Stimulated activated naive CD8-positive, alpha-beta T cell treated with anti-CD3 and anti-CD28 coated beads, Interleukin-15, Interleukin-2, amounts not matched to agents 100 ng/mL and 50 ng/mL, for 24 hours (primary cell): ENCODE measurements around the gene CACNA1C.

ENCODE experiments used
- H3K27ac Mint-ChIP-seq: one replicate; pipeline ENCODE4 v1.8.0; 2021; ENCODE audit warnings: mild to moderate bottlenecking, mixed read lengths
- H3K27me3 Mint-ChIP-seq: one replicate; pipeline ENCODE4 v1.8.0; 2021; ENCODE audit warnings: mixed read lengths
- H3K36me3 Mint-ChIP-seq: one replicate; pipeline ENCODE4 v1.8.0; 2021; ENCODE audit warnings: low read depth, mixed read lengths
- H3K4me1 Mint-ChIP-seq: one replicate; pipeline ENCODE4 v1.8.0; 2021; ENCODE audit warnings: low read depth, mixed read lengths
- H3K4me3 Mint-ChIP-seq: one replicate; pipeline ENCODE4 v1.8.0; 2021; ENCODE audit warnings: mild to moderate bottlenecking, mixed read lengths
- H3K9me3 Mint-ChIP-seq: one replicate; pipeline ENCODE4 v1.8.0; 2021; ENCODE audit warnings: mixed read lengths

The CACNA1C gene

DNA sequence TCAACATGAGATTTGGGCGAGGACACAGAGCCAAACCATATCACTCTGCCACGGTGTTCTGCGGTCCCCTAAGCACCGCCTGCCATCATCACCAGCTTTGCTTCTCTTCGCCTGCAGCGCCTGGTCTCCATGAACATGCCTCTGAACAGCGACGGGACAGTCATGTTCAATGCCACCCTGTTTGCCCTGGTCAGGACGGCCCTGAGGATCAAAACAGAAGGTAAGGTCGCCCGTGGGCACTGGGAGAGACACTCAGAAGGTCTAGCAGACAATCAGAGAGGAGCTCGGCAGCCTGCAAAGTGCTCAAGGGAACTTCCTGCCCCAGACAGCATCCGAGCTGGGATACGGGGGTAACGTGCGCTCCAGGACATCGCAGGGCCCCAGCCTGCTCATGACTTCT, 616.0 kb downstream of the CACNA1C start:
- Mint-ChIP-seq H3K9me3 (no peaks in the 10 kb centered on the region), H3K27ac (no peak overlapping the region), H3K27me3 (no peaks in the 10 kb centered on the region), H3K4me1 (no peaks in the 10 kb centered on the region), H3K4me3 (no peak overlapping the region), H3K36me3 (no peaks in the 10 kb centered on the region)

- Mint-ChIP-seq H3K36me3 (no peaks in the 10 kb centered on the region), H3K27ac (no peak overlapping the region), H3K4me1 (no peaks in the 10 kb centered on the region), H3K27me3 (no peaks in the 10 kb centered on the region), H3K4me3 (no peak overlapping the region), H3K9me3 (no peaks in the 10 kb centered on the region)
These were observed 616.8 kb downstream of the CACNA1C start for GRCh38 chr12:2669560-2669959.

DNA sequence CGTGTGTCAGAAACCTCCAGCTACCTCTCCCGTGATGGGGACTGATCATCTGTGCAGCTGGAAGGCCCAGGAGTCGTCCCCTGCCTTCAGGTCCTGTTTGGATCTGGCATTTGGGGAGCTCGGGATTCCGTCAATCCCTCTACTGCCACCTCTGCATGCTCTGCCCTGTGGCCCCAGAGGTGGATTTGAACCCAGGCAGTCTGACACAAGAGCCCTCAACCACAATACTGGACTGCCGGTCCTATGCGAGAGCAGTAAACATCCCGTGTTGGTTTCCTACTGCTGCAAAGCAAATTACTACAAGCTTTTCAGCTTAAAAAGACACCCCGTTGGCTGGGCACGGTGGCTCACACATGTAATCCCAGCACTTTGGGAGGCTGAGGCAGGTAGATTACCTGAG, 620.1 kb downstream of the CACNA1C start:
- Mint-ChIP-seq H3K4me1 (no peaks in the 10 kb centered on the region), H3K9me3 (no peaks in the 10 kb centered on the region), H3K4me3 (no peak overlapping the region), H3K27me3 (no peaks in the 10 kb centered on the region), H3K36me3 (no peaks in the 10 kb centered on the region), H3K27ac (no peak overlapping the region)

GRCh38 chr12:2673966-2674810, 621.4 kb downstream of the CACNA1C start:
- Mint-ChIP-seq H3K27ac (no peak overlapping the region), H3K27me3 (no peaks in the 10 kb centered on the region), H3K4me1 (no peaks in the 10 kb centered on the region), H3K4me3 (no peak overlapping the region), H3K36me3 (no peaks in the 10 kb centered on the region), H3K9me3 (no peaks in the 10 kb centered on the region)

GRCh38 chr12:2675776-2676175, 623.0 kb downstream of the CACNA1C start:
- Mint-ChIP-seq H3K9me3 (no peaks in the 10 kb centered on the region), H3K36me3 (no peaks in the 10 kb centered on the region), H3K27ac (no peak overlapping the region), H3K27me3 (no peaks in the 10 kb centered on the region), H3K4me1 (no peaks in the 10 kb centered on the region), H3K4me3 (no peak overlapping the region)

DNA sequence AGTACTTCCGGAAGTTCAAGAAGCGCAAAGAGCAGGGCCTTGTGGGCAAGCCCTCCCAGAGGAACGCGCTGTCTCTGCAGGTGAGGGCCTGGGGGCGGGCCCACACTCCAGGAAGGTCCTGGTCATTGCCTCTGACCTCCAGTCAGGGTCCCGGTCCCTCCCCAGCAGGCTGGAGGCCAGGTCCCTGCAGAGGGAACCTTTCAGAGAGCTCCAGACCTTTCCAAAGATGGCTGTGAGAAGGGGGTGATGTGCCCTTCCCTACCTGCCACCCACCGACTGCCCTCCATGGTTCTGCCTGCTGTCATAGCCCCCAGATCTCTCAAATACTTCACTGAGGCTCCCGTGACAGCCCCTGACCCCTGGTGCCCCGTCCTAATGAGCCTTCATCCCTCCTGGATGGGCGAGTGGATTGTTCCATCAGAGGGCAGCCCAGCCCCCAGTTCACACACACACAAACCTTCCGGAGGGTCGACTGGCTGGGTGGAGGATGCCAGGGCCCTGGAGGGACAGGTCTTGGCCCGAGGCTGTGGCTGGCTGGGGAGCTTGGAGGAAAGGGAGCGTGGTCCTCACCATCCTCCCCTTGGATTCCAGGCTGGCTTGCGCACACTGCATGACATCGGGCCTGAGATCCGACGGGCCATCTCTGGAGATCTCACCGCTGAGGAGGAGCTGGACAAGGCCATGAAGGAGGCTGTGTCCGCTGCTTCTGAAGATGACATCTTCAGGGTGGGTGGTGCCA, 624.5 kb downstream of the CACNA1C start:
- H3K27ac Mint-ChIP-seq: no peak overlapping the region
- H3K4me1 Mint-ChIP-seq: no peaks in the 10 kb centered on the region
- no peaks in the 10 kb centered on the region for H3K27me3 Mint-ChIP-seq
- no peak overlapping the region for H3K4me3 Mint-ChIP-seq
- no peaks in the 10 kb centered on the region for H3K36me3 Mint-ChIP-seq
- no peaks in the 10 kb centered on the region for H3K9me3 Mint-ChIP-seq

DNA sequence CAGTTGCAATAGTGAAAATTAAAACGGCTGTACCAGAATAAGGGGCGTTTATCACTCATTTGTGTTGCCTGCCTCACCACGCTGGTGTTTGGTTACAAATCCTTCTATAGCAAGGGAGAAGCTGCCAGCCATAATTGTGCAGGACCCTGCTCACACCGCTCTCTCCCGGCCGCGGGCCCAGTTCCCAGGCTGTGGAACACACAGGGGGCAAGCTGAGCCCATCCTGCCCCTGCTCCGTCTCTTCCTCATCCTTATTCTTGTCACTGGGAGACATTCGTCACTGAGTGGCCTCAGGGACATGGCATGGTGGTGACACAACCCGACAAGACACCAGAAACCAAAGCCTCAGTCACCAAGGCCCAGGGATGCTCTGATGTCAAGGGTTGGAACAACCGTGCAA, 625.6 kb downstream of the CACNA1C start:
- peaks cover 4% of the 10 kb centered on the region for H3K9me3 Mint-ChIP-seq
- no peaks in the 10 kb centered on the region for H3K27me3 Mint-ChIP-seq
- no peaks in the 10 kb centered on the region for H3K36me3 Mint-ChIP-seq
- H3K4me3 Mint-ChIP-seq: no peak overlapping the region
- H3K27ac Mint-ChIP-seq: no peak overlapping the region
- H3K4me1 Mint-ChIP-seq: peaks cover 9% of the 10 kb centered on the region

DNA sequence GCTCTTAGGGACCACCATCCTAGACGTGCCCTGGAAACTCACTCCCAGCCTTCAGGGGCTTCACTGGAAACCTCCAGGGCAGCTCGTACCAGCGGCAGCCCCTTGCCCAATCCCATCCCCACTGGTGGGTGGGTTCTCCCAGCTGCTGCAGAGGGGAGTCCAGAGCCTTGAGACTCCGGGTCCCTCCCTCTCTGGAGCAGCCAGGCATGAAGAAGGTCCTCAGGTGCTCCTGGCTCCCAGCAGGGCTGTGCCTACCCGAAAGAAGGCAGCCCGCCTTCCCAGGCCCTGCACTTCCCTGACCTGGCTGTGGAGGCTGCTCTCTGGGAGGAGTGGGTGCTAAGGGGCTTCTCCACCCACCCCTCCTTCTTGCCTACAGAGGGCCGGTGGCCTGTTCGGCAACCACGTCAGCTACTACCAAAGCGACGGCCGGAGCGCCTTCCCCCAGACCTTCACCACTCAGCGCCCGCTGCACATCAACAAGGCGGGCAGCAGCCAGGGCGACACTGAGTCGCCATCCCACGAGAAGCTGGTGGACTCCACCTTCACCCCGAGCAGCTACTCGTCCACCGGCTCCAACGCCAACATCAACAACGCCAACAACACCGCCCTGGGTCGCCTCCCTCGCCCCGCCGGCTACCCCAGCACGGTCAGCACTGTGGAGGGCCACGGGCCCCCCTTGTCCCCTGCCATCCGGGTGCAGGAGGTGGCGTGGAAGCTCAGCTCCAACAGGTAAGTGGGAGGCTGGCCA, 626.5 kb downstream of the CACNA1C start:
- Mint-ChIP-seq H3K4me1 (peaks cover 10% of the 10 kb centered on the region), H3K36me3 (no peaks in the 10 kb centered on the region), H3K9me3 (peaks cover 4% of the 10 kb centered on the region), H3K27ac (no peak overlapping the region), H3K4me3 (no peak overlapping the region), H3K27me3 (no peaks in the 10 kb centered on the region)

- H3K27me3 Mint-ChIP-seq: no peaks in the 10 kb centered on the region
- H3K27ac Mint-ChIP-seq: no peak overlapping the region
- H3K4me3 Mint-ChIP-seq: no peak overlapping the region
- no peaks in the 10 kb centered on the region for H3K36me3 Mint-ChIP-seq
- peaks cover 4% of the 10 kb centered on the region for H3K9me3 Mint-ChIP-seq
- peaks cover 10% of the 10 kb centered on the region for H3K4me1 Mint-ChIP-seq
These were observed 627.3 kb downstream of the CACNA1C start for GRCh38 chr12:2679816-2680675.

DNA sequence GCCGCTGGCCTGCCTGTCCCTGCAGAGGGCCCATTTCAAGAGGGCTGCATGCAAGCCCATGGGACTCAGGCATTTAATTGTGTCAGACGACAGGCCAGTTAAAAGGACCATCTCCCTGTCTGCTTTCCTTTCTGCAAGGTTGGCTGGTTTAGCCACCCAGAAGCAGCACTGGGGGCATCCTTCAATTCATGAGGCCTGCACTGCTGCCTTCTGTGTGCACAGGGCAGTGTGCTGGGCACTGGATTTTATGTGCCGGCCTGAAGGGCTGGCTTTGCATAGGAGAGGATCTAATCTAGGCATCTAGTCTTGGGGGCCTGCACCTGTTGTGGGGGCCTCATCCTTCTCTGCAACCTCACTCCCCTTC, 627.9 kb downstream of the CACNA1C start:
- Mint-ChIP-seq H3K27ac (no peak overlapping the region), H3K36me3 (no peaks in the 10 kb centered on the region), H3K4me1 (peaks cover 10% of the 10 kb centered on the region), H3K9me3 (peaks cover 4% of the 10 kb centered on the region), H3K4me3 (no peak overlapping the region), H3K27me3 (no peaks in the 10 kb centered on the region)

- Mint-ChIP-seq H3K27ac (no peak overlapping the region), H3K4me3 (no peak overlapping the region), H3K9me3 (peaks cover 4% of the 10 kb centered on the region), H3K4me1 (peaks cover 10% of the 10 kb centered on the region), H3K27me3 (no peaks in the 10 kb centered on the region), H3K36me3 (no peaks in the 10 kb centered on the region)
These were observed 628.8 kb downstream of the CACNA1C start for GRCh38 chr12:2681450-2682205.

GRCh38 chr12:2682296-2683251, 629.8 kb downstream of the CACNA1C start:
- Mint-ChIP-seq H3K36me3 (no peaks in the 10 kb centered on the region), H3K27me3 (no peaks in the 10 kb centered on the region), H3K9me3 (peaks cover 4% of the 10 kb centered on the region), H3K4me1 (peaks cover 10% of the 10 kb centered on the region), H3K4me3 (no peak overlapping the region), H3K27ac (peak overlapping the region; percentile 50)
